Activated CD4-positive, alpha-beta T cell treated with anti-CD3 and anti-CD28 coated beads for 4 hours (primary cell): ENCODE measurements around the gene SLC49A4.

ENCODE experiments used
- DNase-seq, 2 donors: peaks; one replicate each; pipeline ENCODE4 v3.0.0-alpha.2; 2020

Gene SLC49A4

DNA sequence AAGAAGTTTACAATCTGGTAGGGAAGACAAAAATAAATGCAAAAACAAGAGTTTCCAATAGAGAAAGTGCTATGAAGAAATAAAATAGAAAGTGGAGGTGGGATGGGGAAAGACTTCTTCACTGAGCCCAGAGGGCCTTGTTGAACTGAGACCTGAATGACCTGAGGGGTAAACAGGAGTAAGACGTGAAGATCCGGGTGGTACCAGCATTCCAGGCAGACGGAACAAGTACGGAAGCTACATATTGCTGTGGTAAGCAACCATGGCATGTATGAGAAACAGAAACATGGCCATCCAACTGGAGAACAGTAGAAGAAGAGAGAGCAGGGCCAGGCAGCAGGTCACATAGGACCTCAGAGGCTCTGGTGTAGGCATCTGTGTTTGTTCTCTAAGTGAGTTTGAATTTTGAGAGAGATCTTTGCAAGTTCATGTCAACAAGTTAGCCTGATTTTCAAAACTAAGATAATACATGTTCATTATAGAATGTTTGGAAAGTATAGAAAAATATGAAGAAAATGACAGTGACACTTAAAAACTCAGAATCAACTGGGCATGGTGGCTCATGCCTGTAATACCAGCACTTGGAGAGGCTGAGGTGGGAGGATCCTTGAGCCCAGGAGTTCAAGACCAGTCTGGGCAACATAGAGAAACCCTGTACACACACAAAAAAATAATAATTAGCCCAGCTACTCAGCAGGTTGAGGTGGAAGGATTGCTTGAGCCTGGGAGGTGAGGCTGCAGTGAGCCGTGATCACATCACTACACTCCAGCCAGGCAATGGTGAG lies 64.3 kb downstream of the SLC49A4 start:
- DNase-seq: no peak

DNA sequence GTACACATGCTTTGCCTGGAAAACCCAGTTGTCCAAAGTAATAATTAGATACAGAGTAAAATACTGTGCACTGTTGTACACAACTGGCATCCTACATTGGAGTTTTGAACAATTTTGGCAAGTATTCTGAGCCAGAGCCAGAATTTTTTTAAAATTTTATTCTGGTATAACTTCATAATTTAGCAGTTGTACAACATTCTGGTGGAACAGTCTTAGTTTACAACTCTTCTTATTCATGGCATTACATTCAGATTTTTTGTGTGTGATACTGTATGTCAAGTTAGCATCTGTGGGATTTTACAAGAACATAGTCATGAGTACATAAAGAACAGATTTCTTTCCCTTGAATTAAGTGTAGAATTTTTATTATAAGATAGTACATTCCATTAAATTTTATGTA lies 67.5 kb downstream of the SLC49A4 start:
- DNase-seq: no peak

DNA sequence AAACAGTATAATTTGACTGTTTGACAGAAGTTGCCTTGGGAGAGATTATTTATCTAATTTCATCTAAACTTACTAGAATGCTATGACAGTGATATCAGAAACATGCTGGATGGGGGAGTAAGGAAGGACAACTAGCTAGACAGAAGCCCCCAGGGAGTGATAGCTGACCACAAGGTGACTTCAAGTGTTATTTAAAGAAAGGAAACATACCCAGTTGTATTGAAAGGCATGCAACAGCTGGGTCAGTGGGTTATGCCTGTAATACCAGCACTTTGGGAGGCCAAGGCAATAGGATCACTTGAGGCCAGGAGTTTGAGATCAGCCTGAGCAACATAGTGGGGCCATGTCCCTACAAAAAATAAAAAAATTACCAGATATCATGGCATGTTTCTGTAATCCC lies 69.6 kb downstream of the SLC49A4 start:
- no peak for DNase-seq

DNA sequence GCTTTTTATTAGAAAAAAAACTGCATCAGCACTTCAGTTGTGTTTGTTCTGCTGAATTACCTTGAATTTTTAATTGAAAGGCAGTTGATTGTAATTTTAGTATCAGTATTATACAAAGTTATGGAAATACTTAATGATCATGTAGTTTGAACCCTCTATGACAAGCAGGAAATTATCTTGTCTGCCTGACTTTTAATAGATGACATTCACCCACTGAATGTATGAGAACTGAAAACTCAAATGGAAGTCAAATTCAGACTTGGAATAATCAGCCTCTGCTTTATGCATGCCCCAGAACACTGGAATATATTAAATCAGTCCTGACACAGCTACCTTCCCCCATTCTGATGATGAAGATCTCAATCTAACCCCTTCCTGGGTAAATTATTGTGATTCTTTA lies 73.5 kb downstream of the SLC49A4 start:
- no peak for DNase-seq

DNA sequence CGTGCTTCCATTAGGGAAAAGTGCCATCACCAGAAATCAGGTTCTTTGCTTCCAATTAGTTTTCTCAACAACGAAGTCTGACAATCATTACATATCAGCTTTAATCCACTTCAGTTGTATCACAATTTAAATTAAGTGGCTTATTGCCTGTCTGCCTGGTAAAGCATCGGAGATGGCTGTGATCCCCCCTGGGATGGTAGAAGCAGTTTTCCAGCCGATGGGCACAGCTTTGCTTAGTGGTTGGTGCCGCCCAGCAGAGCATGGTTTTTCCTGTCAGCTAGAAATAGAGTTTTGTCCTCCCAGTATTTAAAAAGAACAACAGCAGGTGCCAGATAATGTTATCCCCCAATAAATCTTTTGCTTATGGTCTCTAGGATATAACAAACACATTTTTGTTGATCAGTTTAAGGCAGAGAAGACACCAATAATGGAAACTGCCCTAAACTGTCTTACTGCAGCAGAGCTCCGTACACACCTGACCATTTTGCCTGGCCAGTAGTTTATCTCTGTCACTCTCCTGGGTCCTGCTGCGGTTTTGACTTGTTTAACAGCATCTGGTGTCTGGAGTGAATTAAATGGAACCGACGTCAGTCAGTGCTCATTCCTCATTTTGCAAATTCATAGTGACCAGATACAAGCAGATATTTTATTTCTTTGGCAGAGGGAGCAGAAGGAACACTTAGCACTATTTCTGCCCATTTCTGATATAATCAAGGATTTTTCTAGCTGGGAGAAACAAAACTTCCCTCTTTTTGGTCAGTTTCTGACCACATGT lies 79.1 kb downstream of the SLC49A4 start:
- DNase-seq: no peak

DNA sequence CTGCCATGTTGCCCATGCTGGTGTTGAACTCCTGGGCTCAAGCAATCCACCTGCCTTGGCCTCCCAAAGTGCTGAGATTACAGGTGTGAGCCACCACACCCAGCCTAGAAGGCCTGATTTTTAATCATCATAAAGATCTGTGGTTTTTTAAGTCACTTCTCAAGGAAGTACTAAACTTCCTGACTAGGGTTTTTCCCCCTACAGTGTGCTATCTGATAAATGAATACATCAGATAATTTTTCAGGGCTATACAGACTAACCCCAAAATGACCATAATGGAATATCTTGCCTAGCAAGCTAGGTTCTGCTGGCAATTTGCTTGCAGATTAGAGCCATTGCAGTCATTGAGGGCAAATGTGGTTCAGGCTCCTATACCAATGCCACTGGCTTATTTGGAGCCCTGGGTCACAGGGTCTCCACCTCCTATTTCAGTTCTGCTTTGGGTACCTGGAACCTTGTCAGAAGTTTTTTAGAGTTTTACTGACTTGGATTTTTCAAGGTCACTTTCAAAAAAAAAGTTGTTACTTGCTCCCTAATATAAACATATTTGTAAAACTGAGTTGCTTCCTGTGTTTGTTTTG lies 80.8 kb downstream of the SLC49A4 start:
- DNase-seq: no peak

DNA sequence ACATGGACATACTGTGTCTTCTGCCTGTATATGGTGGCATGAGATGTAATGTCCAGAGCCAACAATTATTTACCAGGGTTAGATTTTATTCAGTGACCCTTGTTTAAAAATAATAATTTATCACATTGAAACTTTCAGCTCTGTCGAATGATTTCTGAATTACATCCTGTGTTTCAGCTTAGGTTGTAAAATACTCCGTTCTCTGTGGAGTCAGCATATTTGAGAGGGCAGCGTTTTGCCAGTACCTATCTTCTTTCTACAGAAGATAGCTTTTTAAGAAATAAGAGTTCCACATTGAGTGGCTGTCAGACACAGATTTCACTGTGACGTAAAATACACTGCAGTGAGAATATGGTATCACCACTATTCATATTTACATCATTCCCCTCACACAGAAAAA lies 85.3 kb downstream of the SLC49A4 start:
- DNase-seq: no peak

DNA sequence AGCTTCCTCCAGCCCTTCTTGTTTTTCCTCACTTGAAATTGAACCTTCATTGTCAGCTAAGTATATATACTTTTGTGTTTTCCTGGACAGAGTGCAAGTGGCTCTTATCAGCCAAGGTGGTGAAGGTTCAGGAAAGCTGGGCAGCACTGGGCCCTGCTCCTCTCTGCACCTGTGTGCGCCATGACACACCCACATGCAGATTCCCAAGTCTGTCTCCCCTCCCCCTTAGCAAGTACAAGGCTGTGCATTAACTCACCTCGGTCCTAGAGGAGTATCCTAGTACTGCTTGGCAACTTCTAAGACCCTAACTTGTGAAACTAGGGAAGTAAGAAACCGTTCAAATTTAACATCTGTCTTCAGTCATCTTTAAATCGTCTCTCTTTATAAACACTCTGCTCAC lies 85.8 kb downstream of the SLC49A4 start:
- no peak for DNase-seq

DNA sequence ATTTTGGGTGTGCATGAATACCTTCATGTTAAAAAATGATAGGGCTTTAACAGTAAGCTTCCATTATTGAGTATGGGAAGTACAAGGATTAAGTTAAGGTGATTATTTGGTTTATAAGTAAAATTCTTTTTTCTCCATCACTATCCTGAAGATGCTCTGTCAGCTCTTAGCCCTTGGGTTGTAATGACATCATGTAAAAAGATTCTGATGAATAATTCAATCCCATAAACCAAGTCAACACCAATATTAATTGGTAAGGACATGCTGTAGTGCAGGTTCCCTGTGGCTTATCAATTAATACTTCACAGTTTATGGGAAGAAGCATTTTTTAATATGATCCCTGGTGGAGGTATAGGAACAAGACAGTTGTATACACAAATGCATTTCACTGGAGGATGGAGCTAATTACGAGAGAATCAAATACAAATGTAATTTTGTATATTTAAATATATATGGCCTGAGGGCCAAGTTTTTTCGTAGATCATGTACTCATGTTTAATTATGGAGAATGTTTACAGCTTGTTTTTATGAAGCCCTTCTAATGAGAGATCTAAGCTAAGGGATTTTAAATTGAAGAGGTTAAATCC lies 87.6 kb downstream of the SLC49A4 start:
- DNase-seq: no peak

DNA sequence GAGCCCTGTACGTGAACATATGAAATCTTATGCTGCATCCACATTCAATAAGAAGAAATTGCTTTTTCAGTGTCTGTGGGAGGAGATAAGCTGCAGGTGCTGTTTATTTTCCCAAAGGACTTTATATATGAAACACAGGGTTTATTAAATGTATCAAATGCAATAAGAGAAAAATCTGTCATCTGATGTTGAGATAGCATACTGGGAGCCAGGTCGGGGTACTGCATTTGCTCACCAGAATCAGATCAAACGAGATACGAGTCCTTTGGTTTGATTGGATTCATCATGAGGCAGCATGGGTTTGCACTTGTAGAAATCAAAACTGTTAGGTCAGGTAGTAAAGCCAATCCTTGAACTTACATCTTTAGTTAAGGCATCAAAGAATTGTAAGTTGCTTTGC lies 91.4 kb downstream of the SLC49A4 start:
- no peak for DNase-seq

DNA sequence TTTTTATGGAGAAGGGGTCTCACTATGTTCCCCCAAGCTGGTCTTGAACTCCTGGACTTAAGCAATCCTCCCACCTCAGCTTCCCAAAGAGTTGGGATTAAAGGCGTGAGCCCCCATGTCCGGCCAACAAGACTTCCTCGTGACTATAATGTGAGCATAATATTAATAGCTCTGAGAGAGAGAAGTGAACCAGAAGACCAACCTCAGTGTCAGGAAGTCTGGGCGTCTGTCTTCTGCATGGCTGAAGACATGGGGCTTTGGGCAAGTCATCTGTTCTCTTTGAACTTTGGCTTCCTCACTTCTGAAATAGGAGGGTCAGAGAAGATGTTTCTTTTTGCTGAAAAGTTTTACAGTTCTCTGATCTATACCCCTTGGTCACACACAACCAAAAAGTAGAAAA lies 92.1 kb downstream of the SLC49A4 start:
- no peak for DNase-seq

DNA sequence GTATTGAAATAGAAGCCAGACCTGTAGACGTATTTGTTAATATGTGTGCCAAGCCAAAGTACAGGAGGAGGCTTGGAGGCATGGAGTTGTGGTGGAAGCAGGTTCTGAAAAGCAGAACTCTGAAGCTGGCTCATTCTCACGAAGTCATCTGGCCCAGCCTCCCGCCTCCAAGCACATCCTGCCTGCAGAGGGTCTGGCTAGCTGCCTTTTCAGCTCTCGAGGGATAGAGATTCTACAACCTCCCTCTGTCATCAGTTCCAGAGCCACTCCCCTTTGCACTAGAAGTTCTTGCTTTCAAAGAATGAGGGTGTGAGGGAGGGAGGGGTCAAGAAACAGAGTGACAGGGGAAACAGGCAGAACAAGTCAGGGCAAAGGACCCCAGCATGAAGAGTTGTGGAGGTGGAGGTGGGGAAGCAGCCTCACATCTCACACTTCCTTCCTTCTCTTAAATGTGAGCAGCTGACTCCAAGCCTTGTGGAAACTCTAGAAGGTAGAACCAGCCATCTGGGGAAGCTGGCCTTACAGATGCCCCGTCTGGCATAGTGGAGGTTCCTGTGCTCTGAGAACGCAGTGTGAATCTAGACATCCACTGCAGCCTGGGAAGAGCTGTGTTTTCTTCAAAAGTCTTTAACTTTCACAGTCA lies 95.3 kb downstream of the SLC49A4 start:
- no peak for DNase-seq

DNA sequence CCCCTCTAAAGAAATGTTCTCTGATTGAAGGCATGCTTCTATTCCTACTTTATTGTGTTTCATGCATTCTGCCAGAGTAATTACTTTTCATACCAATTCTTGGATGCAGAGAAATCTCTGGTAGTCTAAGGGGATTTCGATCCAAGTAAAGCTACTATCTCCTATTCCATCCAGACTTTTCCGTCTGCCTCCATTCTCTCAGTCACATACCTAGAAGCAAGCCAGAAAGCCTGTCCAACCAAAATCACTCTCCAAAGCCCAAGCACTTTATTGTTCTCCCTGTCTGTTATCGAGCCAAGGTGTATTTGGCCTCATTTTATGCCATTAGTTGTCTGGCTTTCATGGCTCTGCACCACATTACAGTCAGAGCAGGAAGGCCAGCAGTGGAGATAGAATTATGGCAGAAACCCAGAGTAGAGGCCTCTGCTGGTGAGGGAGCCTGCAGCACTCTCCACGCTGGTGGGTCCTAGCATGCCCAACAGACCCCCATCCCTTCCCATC lies 95.9 kb downstream of the SLC49A4 start:
- DNase-seq: no peak

DNA sequence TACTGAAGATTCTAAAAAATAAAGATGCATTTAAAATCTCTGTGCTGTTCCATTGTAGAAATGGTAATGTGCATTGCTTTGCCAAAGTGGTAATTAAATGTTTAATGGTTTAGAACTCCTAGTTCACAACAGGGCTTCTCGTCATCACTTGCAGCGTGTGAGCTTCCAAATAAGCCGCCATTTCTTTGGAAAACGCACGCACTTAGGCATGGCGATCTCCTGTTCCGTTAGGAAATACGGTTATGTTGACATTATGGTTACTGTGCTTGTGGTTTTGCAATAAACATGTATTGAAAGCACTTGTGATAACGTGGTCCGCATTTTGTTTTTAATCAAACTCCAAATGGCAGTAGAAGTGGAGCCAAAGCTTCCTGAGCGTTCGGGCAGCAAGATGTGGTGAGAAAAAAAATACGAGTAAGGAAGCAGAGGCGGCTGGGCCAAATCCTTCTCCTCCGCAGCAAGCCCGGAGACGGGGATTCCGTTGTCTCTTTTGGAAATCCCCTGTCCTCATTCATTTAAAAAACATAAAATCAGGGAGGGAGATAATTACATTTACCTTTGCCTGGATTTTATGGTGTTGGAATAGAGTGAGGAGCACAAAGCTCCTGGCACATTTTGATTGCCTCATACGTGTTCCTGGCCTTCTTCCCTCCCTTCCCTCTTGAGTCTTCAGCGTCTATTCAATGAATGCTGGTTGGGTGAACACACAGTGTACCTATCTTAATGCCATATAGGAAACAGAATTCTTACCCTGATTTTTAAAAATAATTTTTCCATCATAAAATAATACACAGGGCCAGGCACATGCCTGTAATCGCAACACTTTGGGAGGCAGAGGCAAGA lies 97.5 kb downstream of the SLC49A4 start:
- DNase-seq: no peak

DNA sequence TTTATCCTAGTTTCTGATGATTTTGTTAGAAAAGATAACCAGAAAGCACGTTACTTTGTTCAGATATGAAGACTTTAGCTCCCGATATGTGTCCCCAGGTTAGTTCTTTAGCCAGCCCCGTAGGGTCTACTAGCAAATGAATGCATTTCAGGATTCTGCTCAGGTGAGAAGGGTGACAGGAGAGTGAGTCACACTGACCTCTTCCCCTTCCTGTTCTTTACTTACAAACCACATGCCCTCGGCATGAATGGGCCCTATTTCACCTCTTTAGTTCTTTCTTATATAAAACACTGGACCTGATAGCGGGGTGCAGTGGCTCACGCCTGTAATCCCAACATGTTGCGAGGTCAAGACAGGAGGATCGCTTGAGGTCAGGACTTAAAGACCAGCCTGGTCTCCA lies 98.4 kb downstream of the SLC49A4 start:
- DNase-seq: no peak

DNA sequence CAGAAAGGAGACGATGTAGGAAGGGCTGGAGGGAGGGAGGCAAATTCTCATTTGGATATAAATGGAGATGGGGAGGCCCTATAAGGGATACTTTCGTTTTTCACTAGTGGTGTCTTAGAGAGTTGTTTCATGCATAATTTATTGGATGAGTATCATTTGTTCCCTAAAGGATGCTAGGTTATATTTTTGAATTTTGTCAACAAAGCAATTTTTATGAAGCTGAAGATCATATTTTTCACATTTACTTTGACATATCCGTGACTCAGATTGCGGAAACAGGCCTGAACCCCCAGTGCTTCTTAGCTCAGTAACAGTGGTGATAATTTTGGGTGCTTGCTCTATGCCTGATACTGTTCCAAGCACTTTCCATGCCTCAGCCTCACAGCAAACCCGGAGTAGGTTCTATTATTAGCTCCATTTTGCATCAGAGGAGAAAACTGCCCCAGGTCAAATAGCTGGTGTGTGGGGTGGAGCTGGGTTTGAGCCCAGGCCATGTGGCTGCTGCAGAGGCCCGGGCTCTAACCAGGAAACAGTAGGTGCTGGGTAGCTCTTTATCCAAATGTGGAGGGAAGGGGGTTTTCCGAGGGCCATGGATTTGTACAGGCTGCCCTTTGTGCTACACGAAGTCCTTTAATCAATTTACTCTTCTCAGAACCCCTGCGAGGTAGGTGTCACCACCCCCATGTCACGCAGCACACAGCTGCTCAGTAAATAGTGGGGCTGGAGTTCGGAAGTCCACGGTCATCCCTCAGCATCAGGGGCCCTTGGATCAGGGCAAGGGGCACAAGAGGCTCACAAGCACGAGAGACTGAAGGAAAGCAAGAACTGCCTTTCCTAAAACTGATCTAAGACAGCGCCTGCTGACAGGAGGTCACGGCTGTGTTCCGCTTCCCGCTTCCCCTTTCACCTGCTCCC lies 99.1 kb downstream of the SLC49A4 start:
- no peak for DNase-seq

DNA sequence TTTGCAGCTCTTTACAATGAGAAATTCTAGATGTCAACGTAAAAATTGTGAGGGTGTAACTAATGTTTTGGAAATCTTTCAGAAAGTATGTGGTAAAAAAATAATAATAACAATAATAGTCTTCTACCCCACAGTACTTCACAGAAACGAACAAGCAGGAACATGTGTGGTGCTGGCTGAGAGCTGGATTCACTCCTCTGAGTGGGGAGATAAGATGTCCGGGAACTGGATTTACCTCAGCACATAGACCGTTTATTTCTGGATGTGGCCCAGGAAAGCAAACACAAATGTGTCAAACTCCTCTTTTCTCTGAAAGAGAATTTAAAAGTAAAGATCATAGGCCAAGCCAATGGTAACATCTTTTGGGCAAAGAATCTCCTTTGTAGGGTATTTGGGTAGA lies 103.4 kb downstream of the SLC49A4 start:
- DNase-seq: no peak

DNA sequence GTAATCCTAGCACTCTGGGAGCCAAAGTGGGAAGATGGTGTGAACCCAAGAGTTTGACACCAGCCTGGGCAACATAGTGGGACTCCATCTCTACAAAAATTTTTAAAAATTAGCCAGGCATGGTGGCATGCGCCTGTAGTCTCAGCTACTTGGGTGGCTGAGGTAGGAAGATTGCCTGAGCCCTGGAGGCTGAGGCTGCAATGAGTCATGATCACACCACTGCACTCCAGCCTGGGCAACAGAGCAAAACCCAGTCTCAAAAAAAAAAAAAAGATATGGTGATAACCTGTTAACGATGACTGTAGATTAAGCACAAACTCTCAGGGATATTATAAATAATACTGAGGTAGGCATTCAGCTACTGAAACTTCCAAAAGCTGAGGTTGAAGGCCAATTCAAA lies 107.5 kb downstream of the SLC49A4 start:
- DNase-seq: no peak

DNA sequence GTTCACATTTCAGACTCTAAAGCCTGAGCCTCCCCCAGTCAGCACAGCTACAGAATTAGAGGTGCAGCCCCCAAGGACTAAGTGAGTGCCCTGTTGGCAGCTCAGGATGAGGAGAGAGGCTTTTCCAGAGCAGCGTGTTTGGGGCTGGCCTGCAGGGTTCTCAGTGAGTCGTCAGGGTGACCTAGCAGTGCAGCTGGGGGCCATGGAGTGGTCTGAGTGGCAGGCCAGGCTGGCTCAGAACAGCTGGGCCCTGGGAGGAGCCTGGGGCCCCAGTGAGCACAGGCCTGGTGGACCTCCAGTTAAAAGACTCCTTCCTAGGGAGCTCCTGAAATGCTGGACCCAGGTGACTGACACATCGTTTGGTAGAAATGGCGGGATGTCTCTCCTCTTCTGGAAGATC lies 108.3 kb downstream of the SLC49A4 start:
- DNase-seq: no peak

DNA sequence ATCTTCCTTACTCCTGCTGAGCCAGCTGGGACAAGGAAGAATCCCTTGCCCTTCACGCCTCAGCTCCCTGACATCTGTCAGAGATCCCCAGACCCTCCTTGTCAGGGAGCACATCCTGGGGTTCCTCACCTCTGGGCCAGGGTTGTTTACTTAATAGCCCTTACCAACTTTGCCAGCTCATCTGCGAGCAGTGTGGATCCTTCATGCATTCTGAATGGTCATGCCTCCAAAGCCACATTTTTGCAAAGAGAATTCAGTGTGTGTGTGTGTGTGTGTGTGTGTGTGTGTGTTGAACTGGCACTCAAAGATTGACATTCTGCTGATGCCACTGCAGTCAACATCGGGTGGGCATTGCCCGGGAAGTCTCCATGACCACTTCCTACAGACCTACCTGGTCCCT lies 112.6 kb downstream of the SLC49A4 start:
- DNase-seq: no peak

DNA sequence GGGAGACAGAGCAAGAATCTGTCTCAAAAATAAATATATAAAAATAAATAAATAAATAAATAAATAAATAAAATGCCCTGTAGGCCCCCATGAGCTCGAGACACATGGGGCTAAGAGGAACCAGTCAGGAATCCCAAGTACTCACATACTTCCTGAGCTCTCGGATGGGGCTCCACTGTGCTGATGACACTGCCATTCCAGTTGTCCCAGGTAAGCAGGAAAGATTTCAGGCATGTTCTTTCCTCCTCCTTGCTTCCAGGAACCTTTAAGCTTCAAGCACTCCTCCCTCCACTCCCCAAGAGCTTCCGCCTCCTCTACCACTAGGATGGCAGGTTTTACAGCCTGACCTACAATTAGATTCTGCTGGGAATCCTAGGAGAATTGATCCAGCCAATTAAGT lies 113.4 kb downstream of the SLC49A4 start:
- no peak for DNase-seq
